Endodermal cell (in vitro differentiated cells): ENCODE measurements around the gene CTAGE6. TPM values are rescaled to one million over a fixed set of nuclear protein-coding genes. Genes with fewer than 3 reads are reported as not detected.
"Not testable (repeated sequence)": the region's sequence is repeated elsewhere in the genome, so short reads cannot be mapped to it uniquely, and the experiment has no call there.

Source experiments
- DNase-seq: peaks from one replicate; pipeline ENCODE4 v3.0.0-alpha.2; 2017
- H3K27ac ChIP-seq: 2 replicates; pipeline ENCODE4 v1.5.1; 2013; ENCODE audit warnings: mild to moderate bottlenecking, low read depth, low read length, moderate library complexity
- H3K27me3 ChIP-seq: 2 replicates; pipeline ENCODE4 v1.6.1; 2013; ENCODE audit warnings: mild to moderate bottlenecking, low read length, moderate library complexity; ENCODE audit not compliant: insufficient read depth, control insufficient read depth, poor library complexity, severe bottlenecking
- H3K36me3 ChIP-seq: 2 replicates; pipeline ENCODE4 v1.7.0; 2013; ENCODE audit warnings: mild to moderate bottlenecking, low read length, moderate library complexity; ENCODE audit not compliant: control insufficient read depth, insufficient read depth
- H3K4me1 ChIP-seq: one replicate; pipeline ENCODE4 v1.7.0; 2013; ENCODE audit warnings: low read length; ENCODE audit not compliant: control insufficient read depth, insufficient read depth
- H3K4me3 ChIP-seq: 2 replicates; pipeline ENCODE4 v1.5.1; 2013; ENCODE audit warnings: mild to moderate bottlenecking, low read length, moderate library complexity
- H3K9ac ChIP-seq: 2 replicates; pipeline ENCODE4 v1.6.1; 2013; ENCODE audit warnings: mild to moderate bottlenecking, low read length, moderate library complexity; ENCODE audit not compliant: poor library complexity, severe bottlenecking; ENCODE audit errors: extremely low read depth
- H3K9me3 ChIP-seq: 2 replicates; pipeline ENCODE4 v1.6.1; 2013; ENCODE audit warnings: mild to moderate bottlenecking, low read length, moderate library complexity; ENCODE audit not compliant: control insufficient read depth
- H3K27ac Mint-ChIP-seq: 2 replicates; pipeline ENCODE4 v1.8.0; 2020; ENCODE audit warnings: mixed read lengths
- H3K27me3 Mint-ChIP-seq: 2 replicates; pipeline ENCODE4 v1.8.0; 2021; ENCODE audit warnings: mild to moderate bottlenecking, mixed read lengths; ENCODE audit not compliant: insufficient read depth
- H3K36me3 Mint-ChIP-seq: 2 replicates; pipeline ENCODE4 v1.8.0; 2020; ENCODE audit warnings: low read depth, mixed read lengths
- H3K4me1 Mint-ChIP-seq: 2 replicates; pipeline ENCODE4 v1.8.0; 2020; ENCODE audit warnings: mixed read lengths
- H3K4me3 Mint-ChIP-seq: 2 replicates; pipeline ENCODE4 v1.8.0; 2020; ENCODE audit warnings: mild to moderate bottlenecking, moderate library complexity, mixed read lengths
- H3K9me3 Mint-ChIP-seq: 2 replicates; pipeline ENCODE4 v1.8.0; 2020; ENCODE audit warnings: mild to moderate bottlenecking, mixed read lengths
- WGBS, 2 experiments: methylation state at CpG; one replicate each; pipeline versions ENCODE4 v1.1.5 to v1.1.7; 2013; ENCODE audit warnings: missing lambda C conversion rate in 2 of 2, mixed read lengths in 1 of 2; ENCODE audit not compliant: insufficient coverage in 1 of 2, insufficient read length in 1 of 2; 5-methylcytosine and 5-hydroxymethylcytosine counted together
- total RNA-seq, 2 donors: library from RNA; stranded (reverse); fragmentation: NEBNext Ultra II Directional in 1 of 2; extraction: Animal tissue kit (Norgen Biotek cat#: 25700) in 1 of 2; gene quantifications; 2 replicates in 1 of 2; 3 replicates in 1 of 2; pipeline ENCODE4 v1.2.1, GENCODE V29; 2021

The CTAGE6 gene
- total RNA-seq, 2 donors from 2014 or later = not detected

GRCh38 chr7:143785415-143786182 lies 28.1 kb upstream of the CTAGE6 start:
- not testable (repeated sequence) for H3K36me3 ChIP-seq, H3K9ac ChIP-seq, H3K27ac ChIP-seq, H3K4me3 Mint-ChIP-seq, H3K9me3 Mint-ChIP-seq, H3K4me3 ChIP-seq, H3K4me1 Mint-ChIP-seq, H3K4me1 ChIP-seq, H3K27ac Mint-ChIP-seq, H3K36me3 Mint-ChIP-seq, H3K9me3 ChIP-seq, H3K27me3 Mint-ChIP-seq, DNase-seq, H3K27me3 ChIP-seq
- no CpG with 5 or more reads among the region's 7 CpGs for WGBS, 2 experiments

- H3K9me3 ChIP-seq, H3K4me3 Mint-ChIP-seq, H3K4me1 ChIP-seq, H3K9me3 Mint-ChIP-seq, H3K27ac ChIP-seq, H3K27ac Mint-ChIP-seq, H3K9ac ChIP-seq, H3K36me3 ChIP-seq, DNase-seq, H3K4me3 ChIP-seq, H3K4me1 Mint-ChIP-seq, H3K27me3 ChIP-seq, H3K36me3 Mint-ChIP-seq, H3K27me3 Mint-ChIP-seq: not testable (repeated sequence)
- no CpG with 5 or more reads among the region's 2 CpGs for WGBS, 2 experiments
Measured at GRCh38 chr7:143779591-143779990, 22.1 kb upstream of the CTAGE6 start.

- not testable (repeated sequence) for H3K4me1 ChIP-seq, H3K9me3 Mint-ChIP-seq, H3K4me1 Mint-ChIP-seq, H3K4me3 ChIP-seq, H3K9me3 ChIP-seq, H3K36me3 ChIP-seq, H3K27me3 Mint-ChIP-seq, H3K27ac Mint-ChIP-seq, DNase-seq, H3K4me3 Mint-ChIP-seq, H3K27me3 ChIP-seq, H3K9ac ChIP-seq, H3K36me3 Mint-ChIP-seq, H3K27ac ChIP-seq
- WGBS, 2 experiments = no CpG with 5 or more reads among the region's 5 CpGs
Measured at GRCh38 chr7:143772738-143773468, 15.4 kb upstream of the CTAGE6 start.

- H3K27me3 ChIP-seq, H3K9me3 Mint-ChIP-seq, H3K4me3 Mint-ChIP-seq, DNase-seq, H3K36me3 ChIP-seq, H3K4me1 Mint-ChIP-seq, H3K27ac ChIP-seq, H3K27ac Mint-ChIP-seq, H3K9me3 ChIP-seq, H3K4me3 ChIP-seq, H3K27me3 Mint-ChIP-seq, H3K36me3 Mint-ChIP-seq, H3K9ac ChIP-seq, H3K4me1 ChIP-seq: not testable (repeated sequence)
- WGBS, 2 experiments = 89% methylated on average over 2 of the region's 2 CpGs; no CpG with 5 or more reads in 1 of the 2 experiments
Measured at GRCh38 chr7:143767531-143767930, 10.0 kb upstream of the CTAGE6 start.

GRCh38 chr7:143765678-143766077 lies 8.2 kb upstream of the CTAGE6 start:
- not testable (repeated sequence) for H3K27me3 Mint-ChIP-seq, H3K36me3 ChIP-seq, H3K9me3 ChIP-seq, H3K4me1 Mint-ChIP-seq, H3K4me3 Mint-ChIP-seq, H3K4me1 ChIP-seq, H3K27ac ChIP-seq, H3K9me3 Mint-ChIP-seq, DNase-seq, H3K27ac Mint-ChIP-seq, H3K9ac ChIP-seq, H3K36me3 Mint-ChIP-seq, H3K4me3 ChIP-seq, H3K27me3 ChIP-seq
- 0% methylated on average over 1 of the region's 5 CpGs; no CpG with 5 or more reads in 1 of the 2 experiments for WGBS, 2 experiments

GRCh38 chr7:143763065-143763464 lies 5.6 kb upstream of the CTAGE6 start:
- not testable (repeated sequence) for H3K36me3 ChIP-seq, H3K4me3 ChIP-seq, H3K27me3 ChIP-seq, H3K27ac ChIP-seq, H3K9ac ChIP-seq, H3K36me3 Mint-ChIP-seq, H3K9me3 Mint-ChIP-seq, H3K9me3 ChIP-seq, H3K4me1 Mint-ChIP-seq, H3K27me3 Mint-ChIP-seq, DNase-seq, H3K4me1 ChIP-seq, H3K27ac Mint-ChIP-seq, H3K4me3 Mint-ChIP-seq
- WGBS, 2 experiments = no CpG with 5 or more reads among the region's 1 CpG

- not testable (repeated sequence) for H3K9me3 ChIP-seq, H3K9me3 Mint-ChIP-seq, H3K4me1 ChIP-seq, DNase-seq, H3K4me1 Mint-ChIP-seq, H3K4me3 ChIP-seq, H3K4me3 Mint-ChIP-seq, H3K27me3 ChIP-seq, H3K27me3 Mint-ChIP-seq, H3K27ac ChIP-seq, H3K9ac ChIP-seq, H3K36me3 Mint-ChIP-seq, H3K36me3 ChIP-seq, H3K27ac Mint-ChIP-seq
- 83% methylated on average over 1 of the region's 4 CpGs; no CpG with 5 or more reads in 1 of the 2 experiments for WGBS, 2 experiments
Measured at GRCh38 chr7:143745340-143745739, 12.2 kb downstream of the CTAGE6 start.
